GM12865 (cell line): Measurements from ENCODE around the gene GABRB1.

ENCODE experiments used
- DNase-seq: peaks from one replicate; pipeline ENCODE4 v3.0.0; 2010; ENCODE audit warnings: low read depth
- H3K4me3 ChIP-seq: 2 replicates; pipeline ENCODE4 v1.5.1; 2011; ENCODE audit warnings: mild to moderate bottlenecking, low read depth, low read length, control low read depth
- TF ChIP-seq, protein P1 (sequence below): IDR thresholded peaks from 2 replicates; pipeline ENCODE4 v1.5.1; 2011; ENCODE audit warnings: low read length, control low read depth, low read depth, inconsistent platforms; ENCODE audit not compliant: insufficient read depth; ENCODE audit errors: missing control alignments

GABRB1 gene

GRCh38 chr4:47466056-47466785, 434.9 kb downstream of the GABRB1 start:
- H3K4me3 ChIP-seq: no peak overlapping the region
- DNase-seq: no peak
- TF ChIP-seq, protein P1, sequence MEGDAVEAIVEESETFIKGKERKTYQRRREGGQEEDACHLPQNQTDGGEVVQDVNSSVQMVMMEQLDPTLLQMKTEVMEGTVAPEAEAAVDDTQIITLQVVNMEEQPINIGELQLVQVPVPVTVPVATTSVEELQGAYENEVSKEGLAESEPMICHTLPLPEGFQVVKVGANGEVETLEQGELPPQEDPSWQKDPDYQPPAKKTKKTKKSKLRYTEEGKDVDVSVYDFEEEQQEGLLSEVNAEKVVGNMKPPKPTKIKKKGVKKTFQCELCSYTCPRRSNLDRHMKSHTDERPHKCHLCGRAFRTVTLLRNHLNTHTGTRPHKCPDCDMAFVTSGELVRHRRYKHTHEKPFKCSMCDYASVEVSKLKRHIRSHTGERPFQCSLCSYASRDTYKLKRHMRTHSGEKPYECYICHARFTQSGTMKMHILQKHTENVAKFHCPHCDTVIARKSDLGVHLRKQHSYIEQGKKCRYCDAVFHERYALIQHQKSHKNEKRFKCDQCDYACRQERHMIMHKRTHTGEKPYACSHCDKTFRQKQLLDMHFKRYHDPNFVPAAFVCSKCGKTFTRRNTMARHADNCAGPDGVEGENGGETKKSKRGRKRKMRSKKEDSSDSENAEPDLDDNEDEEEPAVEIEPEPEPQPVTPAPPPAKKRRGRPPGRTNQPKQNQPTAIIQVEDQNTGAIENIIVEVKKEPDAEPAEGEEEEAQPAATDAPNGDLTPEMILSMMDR: no peak

DNA sequence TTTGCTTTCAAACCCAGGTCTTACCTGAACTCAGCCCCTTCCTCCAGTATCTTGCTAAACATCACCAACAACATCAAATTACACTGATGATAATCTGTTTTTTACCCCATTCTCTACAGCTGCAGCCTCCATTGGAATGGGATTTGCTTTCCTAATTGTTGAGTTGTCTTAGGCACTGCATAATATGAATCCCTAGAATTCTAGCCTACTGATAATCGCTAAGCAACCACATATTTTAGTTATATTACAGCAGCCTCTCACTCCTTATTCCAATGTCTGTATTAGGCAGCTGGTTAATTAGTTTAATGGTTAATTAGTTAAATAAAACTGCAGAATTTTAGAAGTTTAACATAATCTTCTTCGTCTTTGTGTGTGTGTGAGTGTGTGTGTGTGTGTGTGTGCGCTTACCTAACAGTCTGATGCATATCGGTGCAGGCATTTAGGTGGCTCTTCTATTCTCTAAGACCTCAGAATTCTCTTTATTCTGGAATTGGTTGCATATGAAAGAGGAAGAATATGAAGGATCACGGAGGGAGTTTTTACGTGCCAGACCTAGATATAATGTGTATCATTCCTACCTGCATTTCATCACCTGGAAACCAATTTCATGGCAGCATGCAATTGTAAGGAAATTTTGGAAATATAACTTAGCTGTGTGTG, 437.5 kb downstream of the GABRB1 start:
- no peak overlapping the region for H3K4me3 ChIP-seq
- DNase-seq: no peak
- TF ChIP-seq, protein P1: no peak

- no peak for DNase-seq
- H3K4me3 ChIP-seq: no peak overlapping the region
- TF ChIP-seq, protein P1: no peak
Measured at GRCh38 chr4:47469951-47470350, 438.6 kb downstream of the GABRB1 start.

- no peak for DNase-seq
- TF ChIP-seq, protein P1: no peak
Measured at GRCh38 chr4:47471064-47471463, 439.7 kb downstream of the GABRB1 start.

DNA sequence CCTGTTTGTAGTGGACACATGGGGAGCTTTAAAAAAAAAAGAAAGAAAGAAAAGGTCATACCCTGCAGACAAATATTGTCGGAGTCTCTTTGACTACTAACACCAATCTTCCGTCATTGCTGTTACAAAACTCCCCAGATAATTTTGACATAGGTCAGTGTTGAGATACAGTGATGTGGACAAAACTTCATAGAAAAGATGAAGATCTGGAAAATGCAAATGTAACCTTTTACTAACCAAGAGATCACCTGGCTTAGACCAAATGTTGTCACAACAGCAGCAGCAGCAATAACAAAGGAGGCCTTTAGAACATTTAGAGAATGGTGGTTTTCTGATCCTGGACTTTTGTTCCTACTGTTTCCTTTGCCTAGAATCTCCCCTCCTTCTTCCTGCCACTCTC, 440.2 kb downstream of the GABRB1 start:
- H3K4me3 ChIP-seq: no peak overlapping the region
- TF ChIP-seq, protein P1: no peak
- DNase-seq: no peak

More at GRCh38 chr4:47471064-47471463, 439.7 kb downstream of the GABRB1 start:
- no peak overlapping the region for H3K4me3 ChIP-seq

DNA sequence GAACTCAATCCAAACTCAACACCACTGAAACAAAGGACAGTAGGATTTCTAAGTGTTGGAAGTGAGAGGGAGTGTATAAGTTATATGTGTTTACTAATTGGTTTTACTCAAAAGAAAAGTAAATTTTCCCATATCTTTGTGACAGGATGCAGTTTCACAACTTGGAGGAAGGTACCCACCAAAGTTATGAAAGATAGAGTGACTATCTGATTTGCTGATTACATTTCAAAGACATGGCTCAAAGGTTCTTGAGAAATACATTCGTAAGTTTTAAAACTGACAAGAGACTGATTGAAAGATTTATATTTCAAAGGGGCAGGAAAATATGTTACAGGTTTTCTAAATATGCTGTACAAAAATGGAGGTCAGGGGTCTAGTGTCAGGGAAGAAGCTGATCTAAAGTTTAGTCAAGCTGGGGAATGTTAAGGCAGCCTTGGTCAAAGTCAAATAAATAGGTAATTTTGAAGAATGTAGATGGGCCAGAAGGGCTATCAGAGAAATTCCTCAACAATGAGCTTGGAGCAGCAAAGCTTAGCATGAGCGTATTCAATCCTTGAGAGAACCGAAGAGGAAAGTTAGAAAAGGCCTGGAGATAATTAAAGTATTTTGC, 441.9 kb downstream of the GABRB1 start:
- no peak for DNase-seq
- TF ChIP-seq, protein P1: no peak
- H3K4me3 ChIP-seq: no peak overlapping the region

DNA sequence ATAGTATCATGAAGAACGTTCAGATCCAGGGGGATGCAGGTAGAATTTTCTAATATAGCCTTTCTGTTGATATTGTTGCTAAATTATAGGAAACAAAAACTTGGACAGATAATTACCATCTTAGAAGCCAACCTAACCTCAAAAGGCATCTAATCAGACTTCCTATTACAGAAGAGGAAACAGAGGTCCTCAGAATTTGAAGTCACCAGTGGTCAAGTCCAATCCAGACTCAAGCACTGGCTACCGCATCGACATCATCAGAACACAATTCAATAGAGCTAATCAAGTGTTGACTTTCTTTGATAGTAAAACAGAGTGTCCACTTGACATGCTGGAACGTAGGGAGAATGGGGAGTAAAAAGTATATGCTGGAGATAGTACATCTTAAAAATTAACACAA, 443.4 kb downstream of the GABRB1 start:
- H3K4me3 ChIP-seq: no peak overlapping the region
- TF ChIP-seq, protein P1: no peak
- no peak for DNase-seq
